HG02885 (cell line): ENCODE data around the gene RAB17.

Source experiments
- ATAC-seq: cut with Tn5 transposase; IDR thresholded peaks from one replicate; pipeline ENCODE4 v1.9.1; 2021; ENCODE audit warnings: mild to moderate bottlenecking; ENCODE audit not compliant: unreplicated experiment, poor library complexity

Gene RAB17

GRCh38 chr2:237581751-237582746, 8.5 kb downstream of the RAB17 start:
- ATAC-seq: no peak

DNA sequence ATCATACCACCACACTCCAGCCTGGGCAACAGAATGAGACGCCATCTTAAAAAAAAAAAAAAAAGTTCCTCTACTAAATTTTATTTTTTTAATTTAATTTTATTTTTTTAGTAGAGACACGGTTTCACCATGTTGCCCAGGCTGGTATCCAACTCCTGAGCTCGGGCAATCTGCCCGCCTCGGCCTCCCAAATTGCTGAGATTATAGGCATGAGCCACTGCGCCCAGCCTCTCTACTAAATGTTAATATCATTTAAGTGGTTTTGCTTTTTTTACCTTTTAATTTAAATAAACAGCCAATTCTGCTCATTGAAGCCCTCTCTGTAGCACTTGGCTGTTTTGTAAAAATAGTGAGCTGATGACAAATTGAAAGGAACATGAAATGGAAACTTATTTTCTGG, 9.2 kb downstream of the RAB17 start:
- ATAC-seq: no peak

- ATAC-seq: no peak
Observed at GRCh38 chr2:237577956-237578870, 12.3 kb downstream of the RAB17 start.

DNA sequence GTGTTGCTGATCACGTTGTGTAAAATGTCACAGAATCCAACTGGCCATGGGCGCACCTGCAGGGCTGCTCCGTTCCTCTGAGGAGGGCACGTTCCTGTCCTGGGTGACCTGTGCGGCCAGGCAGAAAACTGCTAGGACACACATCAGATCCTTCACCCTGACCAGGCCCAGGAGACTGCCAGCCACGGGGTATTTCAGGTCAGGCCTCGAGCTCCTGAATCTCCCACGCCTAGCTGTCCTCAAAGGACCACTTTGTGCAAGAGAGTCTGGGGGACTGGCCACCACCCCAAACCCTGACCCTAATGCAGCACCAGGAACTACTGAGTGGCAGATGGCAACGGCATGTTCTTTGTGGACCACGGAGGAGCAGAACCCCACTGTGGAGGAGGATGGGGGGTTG, 13.1 kb downstream of the RAB17 start:
- no peak for ATAC-seq

DNA sequence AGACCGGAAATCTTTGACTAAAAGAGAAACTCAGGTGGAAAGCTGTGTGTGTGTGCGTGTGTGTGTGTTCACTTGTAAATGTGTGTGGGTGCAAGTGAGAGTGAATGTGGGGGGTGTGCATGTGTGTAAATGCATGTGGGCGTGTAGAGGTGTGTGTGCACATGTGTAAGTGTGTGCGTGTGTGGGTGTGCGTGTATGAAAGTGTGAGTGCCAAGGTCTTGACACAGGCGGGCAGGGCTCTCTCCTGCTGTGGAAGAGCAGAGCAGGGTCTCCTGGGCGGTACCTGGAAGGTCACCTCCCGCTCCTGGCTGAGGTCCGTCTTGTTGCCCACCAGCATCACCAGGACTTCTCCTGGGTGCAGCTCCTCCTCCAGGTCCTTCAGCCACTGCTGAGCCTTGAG, 13.6 kb downstream of the RAB17 start:
- no peak for ATAC-seq

- no peak for ATAC-seq
Observed at GRCh38 chr2:237575869-237576862, 14.4 kb downstream of the RAB17 start.

DNA sequence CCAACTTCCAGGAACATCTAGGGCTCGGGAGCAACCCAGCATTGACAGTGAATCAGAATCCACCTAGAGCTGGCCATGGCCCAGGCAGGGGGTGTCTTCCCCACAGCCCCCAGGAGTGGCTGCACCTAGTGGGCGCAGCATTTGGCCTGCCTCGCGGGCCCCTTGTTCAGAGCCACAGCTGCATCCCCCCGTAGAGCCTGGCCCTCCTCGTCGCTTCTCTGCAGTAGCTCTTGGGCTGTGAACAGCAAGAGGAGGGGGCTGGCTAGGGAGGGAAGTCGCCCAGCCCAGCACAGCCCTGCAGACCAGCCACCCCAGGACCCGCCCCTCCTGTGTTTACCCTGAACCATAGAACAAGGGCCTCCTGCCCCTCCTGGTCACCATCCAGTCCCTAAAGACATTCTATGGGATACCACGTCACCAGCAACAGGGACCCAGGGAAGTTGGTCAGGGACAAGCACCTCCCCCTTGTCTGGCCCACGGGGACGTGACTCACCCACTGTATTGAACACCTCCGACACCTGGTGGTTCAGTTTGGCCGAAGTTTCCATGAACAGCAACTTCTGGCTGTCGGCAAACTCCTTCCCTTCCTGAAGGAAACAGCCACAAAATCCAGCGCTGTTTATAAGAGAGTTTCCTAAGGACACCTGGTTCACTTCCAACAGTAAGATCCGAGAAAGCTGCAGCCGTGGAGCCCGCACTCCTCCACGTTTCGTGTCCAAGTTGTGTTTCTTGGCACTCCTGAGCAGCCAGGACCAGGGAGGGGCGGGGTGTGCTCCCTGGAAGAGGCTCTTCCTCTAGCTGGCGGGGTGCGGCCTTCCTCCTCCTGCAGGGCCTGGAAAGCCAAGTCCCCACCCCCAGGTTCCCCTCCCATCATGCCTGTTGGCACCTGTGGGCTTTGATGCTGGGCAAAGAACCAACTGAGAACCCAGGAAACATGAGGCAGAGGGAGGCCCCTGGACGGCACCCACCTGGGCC, 15.4 kb downstream of the RAB17 start:
- ATAC-seq: no peak

- ATAC-seq: no peak
Observed at GRCh38 chr2:237574467-237574866, 16.1 kb downstream of the RAB17 start.

DNA sequence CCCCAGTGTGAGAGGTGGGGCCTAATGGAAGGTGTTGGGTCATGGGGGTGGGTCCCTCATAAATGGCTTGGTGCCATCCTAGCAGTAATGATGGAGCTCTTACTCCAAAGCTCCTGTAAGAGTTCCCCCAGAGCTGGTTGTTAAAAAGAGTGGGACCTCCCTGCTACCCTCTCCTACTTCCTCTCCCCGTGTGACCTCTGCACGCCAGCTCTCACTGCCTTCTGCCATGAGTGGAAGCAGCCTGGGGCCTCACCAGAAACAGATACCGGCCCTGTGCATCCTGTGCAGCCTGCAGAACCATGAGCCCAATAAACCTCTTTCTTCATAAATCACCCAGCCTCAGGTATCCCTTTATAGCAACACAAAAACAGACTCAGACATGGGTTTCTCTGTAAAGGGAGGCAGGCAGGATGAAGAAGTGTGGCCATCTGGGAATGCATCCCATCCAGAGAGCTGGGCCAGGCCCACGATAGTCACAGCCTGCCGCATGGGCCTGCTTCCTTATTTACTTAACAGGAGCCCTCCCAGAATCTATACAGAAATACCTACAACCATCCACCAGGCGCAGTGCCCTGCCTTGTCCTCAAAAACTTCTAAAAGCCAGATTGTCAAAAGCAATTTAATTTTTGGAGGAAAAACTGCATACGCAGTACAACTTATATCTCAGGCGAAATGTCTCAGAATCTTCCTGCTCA, 16.7 kb downstream of the RAB17 start:
- ATAC-seq: no peak

DNA sequence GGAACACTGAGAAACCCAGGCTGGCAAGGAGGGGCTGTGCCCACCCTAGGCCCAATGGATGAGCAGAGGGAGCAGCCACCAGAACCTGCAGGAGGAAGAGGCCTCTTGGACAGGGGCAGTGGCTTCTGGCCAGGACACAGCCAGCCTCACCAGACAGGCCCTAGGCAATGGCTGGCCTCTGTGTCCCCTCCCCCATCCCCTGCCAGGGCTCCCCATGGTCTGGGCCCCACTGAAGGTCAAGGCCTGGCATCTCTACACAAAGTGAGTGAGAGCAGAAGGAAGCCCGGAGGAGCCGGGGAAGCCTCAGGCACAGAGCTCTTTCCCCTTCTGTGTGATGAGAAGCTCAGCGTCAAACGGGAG, 17.8 kb downstream of the RAB17 start:
- no peak for ATAC-seq

GRCh38 chr2:237572021-237572741, 18.4 kb downstream of the RAB17 start:
- ATAC-seq: peak; percentile 81

- no peak for ATAC-seq
Observed at GRCh38 chr2:237571551-237571950, 19.0 kb downstream of the RAB17 start.

DNA sequence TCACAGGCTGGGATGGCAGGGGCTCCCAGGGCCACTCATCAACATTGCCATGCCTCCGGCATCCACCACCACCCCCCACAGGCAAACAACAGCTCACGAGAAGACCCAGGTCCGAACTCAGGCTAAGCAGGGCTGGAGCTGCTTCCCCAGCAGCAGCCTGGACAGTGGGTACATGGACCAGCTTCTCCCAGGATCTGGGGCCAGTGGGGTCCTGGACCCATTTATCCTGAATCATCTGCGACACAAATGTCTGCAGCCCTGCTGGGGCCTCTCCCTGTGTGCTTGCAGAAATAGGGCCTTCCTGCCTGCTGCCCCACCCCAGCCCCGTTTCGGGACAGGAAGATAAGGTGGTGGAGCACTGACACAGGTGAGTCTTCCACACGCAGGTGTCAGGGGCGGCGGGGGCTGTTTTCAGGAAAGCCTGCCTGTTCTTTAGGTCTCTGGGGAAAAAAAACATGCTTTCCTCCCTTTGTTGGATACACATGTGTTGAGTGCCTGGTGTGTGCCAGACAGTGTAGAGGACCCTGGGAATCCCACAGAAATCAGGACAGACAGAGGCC, 19.7 kb downstream of the RAB17 start:
- no peak for ATAC-seq

GRCh38 chr2:237569896-237570295, 20.6 kb downstream of the RAB17 start:
- no peak for ATAC-seq

DNA sequence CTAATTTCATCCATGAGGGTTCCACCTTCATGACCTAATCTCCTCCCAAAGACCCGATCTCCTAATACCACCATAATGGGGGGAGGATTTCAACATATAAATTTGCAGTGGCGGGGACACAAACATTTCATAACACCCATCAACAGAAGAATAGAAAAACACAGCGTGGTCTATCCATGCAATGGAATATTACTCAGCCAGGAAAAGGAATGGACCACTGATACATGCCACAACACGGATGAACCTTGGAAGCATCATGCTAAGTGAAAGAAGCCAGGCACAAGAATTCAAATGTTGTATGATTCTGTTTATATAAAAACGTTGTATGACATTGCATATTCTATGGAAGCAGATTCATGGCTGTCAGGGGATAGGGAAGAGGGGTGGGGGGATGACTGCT, 21.5 kb downstream of the RAB17 start:
- no peak for ATAC-seq

GRCh38 chr2:237568121-237568660, 22.3 kb downstream of the RAB17 start:
- ATAC-seq: no peak
